Neuronal stem cell (in vitro differentiated cells): ENCODE data around the gene B3GALT5.

Experiments
- DNase-seq: peaks from one replicate; pipeline ENCODE4 v3.0.0-alpha.2; 2013; ENCODE audit warnings: low spot score
- H2AFZ ChIP-seq: one replicate; pipeline ENCODE4 v1.6.1; 2013; ENCODE audit warnings: mild to moderate bottlenecking, low read length, inconsistent platforms
- H2AK5ac ChIP-seq: 2 replicates; pipeline ENCODE4 v1.6.1; 2013; ENCODE audit warnings: low read depth, mild to moderate bottlenecking, inconsistent platforms, low read length, moderate library complexity, mixed read lengths
- H2BK120ac ChIP-seq: 2 replicates; pipeline ENCODE4 v1.6.1; 2013; ENCODE audit warnings: low read depth, mild to moderate bottlenecking, inconsistent platforms, low read length, moderate library complexity, mixed read lengths
- H2BK12ac ChIP-seq: one replicate; pipeline ENCODE4 v1.6.1; 2013; ENCODE audit warnings: low read length, inconsistent platforms
- H2BK15ac ChIP-seq: 2 replicates; pipeline ENCODE4 v1.6.1; 2013; ENCODE audit warnings: mild to moderate bottlenecking, low read length, inconsistent platforms, mixed read lengths
- H2BK5ac ChIP-seq: one replicate; pipeline ENCODE4 v1.6.1; 2013; ENCODE audit warnings: inconsistent platforms, mild to moderate bottlenecking, low read length, moderate library complexity
- H3K14ac ChIP-seq: one replicate; pipeline ENCODE4 v1.6.1; 2013; ENCODE audit warnings: low read length, inconsistent platforms
- H3K18ac ChIP-seq: 2 replicates; pipeline ENCODE4 v1.6.1; 2013; ENCODE audit warnings: low read length, inconsistent platforms
- H3K23ac ChIP-seq: 2 replicates; pipeline ENCODE4 v1.6.1; 2013; ENCODE audit warnings: low read depth, mild to moderate bottlenecking, mixed read lengths, low read length, inconsistent platforms; ENCODE audit not compliant: poor library complexity
- H3K27ac ChIP-seq: replicated peaks from 3 replicates; pipeline ENCODE4 v1.5.1; 2013; ENCODE audit warnings: low read length, inconsistent platforms
- H3K27me3 ChIP-seq, 3 experiments: 2 replicates each; pipeline ENCODE4 v1.6.1; 2013; ENCODE audit warnings: low read length in 3 of 3, mild to moderate bottlenecking in 2 of 3, inconsistent platforms in 1 of 3, low read depth in 1 of 3, mixed read lengths in 1 of 3, moderate library complexity in 1 of 3; ENCODE audit not compliant: control insufficient read depth in 3 of 3, insufficient read depth in 3 of 3
- H3K36me3 ChIP-seq, 2 donors: replicated peaks in 1 of 2; 2 replicates each; pipeline ENCODE4 v1.6.1; 2013; ENCODE audit warnings: low read length in 2 of 2; ENCODE audit not compliant: control insufficient read depth in 2 of 2, insufficient read depth in 2 of 2
- H3K4ac ChIP-seq: 2 replicates; pipeline ENCODE4 v1.6.1; 2013; ENCODE audit warnings: inconsistent platforms, mild to moderate bottlenecking, low read length, moderate library complexity
- H3K4me1 ChIP-seq, 2 donors: 1 replicate in 1 of 2; 2 replicates in 1 of 2; pipeline ENCODE4 v1.6.1; 2013; ENCODE audit warnings: low read length in 2 of 2, low read depth in 1 of 2; ENCODE audit not compliant: control insufficient read depth in 2 of 2, insufficient read depth in 1 of 2
- H3K4me2 ChIP-seq: one replicate; pipeline ENCODE4 v1.6.1; 2013; ENCODE audit warnings: mild to moderate bottlenecking, low read length, inconsistent platforms; ENCODE audit not compliant: insufficient read depth, poor library complexity, severe bottlenecking
- H3K4me3 ChIP-seq, 2 donors: 2 replicates each; pipeline ENCODE4 v1.5.1; 2013; ENCODE audit warnings: low read length in 2 of 2, mild to moderate bottlenecking in 2 of 2, inconsistent platforms in 1 of 2, moderate library complexity in 1 of 2
- H3K79me1 ChIP-seq: one replicate; pipeline ENCODE4 v1.6.1; 2013; ENCODE audit warnings: low read depth, mild to moderate bottlenecking, inconsistent platforms, low read length, moderate library complexity
- H3K9ac ChIP-seq: one replicate; pipeline ENCODE4 v1.6.1; 2013; ENCODE audit warnings: mild to moderate bottlenecking, low read depth, low read length, inconsistent platforms; ENCODE audit not compliant: poor library complexity
- H3K9me3 ChIP-seq, 2 donors: replicated peaks in 1 of 2; 2 replicates each; pipeline versions ENCODE3 to v1.6.1; 2013; ENCODE audit warnings: low read length in 2 of 2, mild to moderate bottlenecking in 2 of 2, inconsistent platforms in 1 of 2, low read depth in 1 of 2, mixed read lengths in 1 of 2, moderate library complexity in 1 of 2; ENCODE audit not compliant: control insufficient read depth in 2 of 2, insufficient read depth in 1 of 2
- H4K8ac ChIP-seq: one replicate; pipeline ENCODE4 v1.6.1; 2013; ENCODE audit warnings: low read depth, mild to moderate bottlenecking, inconsistent platforms, low read length, moderate library complexity
- H4K91ac ChIP-seq: one replicate; pipeline ENCODE4 v1.6.1; 2013; ENCODE audit warnings: low read length, low read depth, mild to moderate bottlenecking, inconsistent platforms; ENCODE audit not compliant: poor library complexity
- WGBS, 2 donors: extraction: QIAGEN DNeasy Blood & Tissue Kit; methylation state at CpG; one replicate each; pipeline ENCODE4 v1.1.7; 2013; ENCODE audit warnings: missing lambda C conversion rate in 2 of 2, mixed read lengths in 1 of 2; ENCODE audit not compliant: insufficient read length in 2 of 2, insufficient replicate concordance in 1 of 2; ENCODE audit errors: extremely low coverage in 2 of 2; 5-methylcytosine and 5-hydroxymethylcytosine counted together

B3GALT5 gene

DNA sequence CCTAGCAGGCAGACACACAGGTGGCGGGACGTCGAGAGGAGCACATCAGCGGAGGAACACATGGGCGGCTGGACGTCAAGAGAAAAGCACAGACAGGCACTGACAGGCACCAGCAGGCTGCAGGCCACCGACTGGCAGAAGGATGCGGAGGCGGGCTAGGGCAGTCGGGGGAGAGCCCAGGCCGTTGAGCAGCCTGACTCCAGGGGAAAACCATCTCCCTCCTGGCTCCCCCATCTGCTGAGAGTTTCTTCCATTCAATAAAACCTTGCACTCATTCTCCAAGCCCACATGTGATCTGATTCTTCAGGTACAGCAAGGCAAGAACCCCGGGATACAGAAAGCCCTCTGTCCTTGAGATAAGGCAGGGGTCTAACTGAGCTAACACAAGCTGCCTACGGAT is 25.5 kb downstream of the B3GALT5 start:
- H2AFZ ChIP-seq, result no peak overlapping the region
- no peak overlapping the region for H3K4ac ChIP-seq
- peak overlapping the region; percentile 12 for H2AK5ac ChIP-seq
- peak overlapping the region; percentile 88 for H3K18ac ChIP-seq
- no peak overlapping the region for H3K4me3 ChIP-seq
- H3K9ac ChIP-seq, result peak overlapping the region; percentile 60
- no peak overlapping the region for H2BK5ac ChIP-seq
- peak overlapping the region; percentile 8 for H2BK120ac ChIP-seq
- H4K8ac ChIP-seq, result peak overlapping the region; percentile 57
- peaks cover 2 to 18% of the 10 kb centered on the region in 2 donors for H3K4me1 ChIP-seq
- H2BK12ac ChIP-seq, result peak overlapping the region; percentile 35
- H2BK15ac ChIP-seq, result peak overlapping the region; percentile 11
- no peak overlapping the region for H4K91ac ChIP-seq
- H3K4me2 ChIP-seq, result no peak overlapping the region
- WGBS, 2 donors, result no CpG with 5 or more reads among the region's 13 CpGs
- no peak overlapping the region for H3K14ac ChIP-seq
- H3K27me3 ChIP-seq, result no peaks in the 10 kb centered on the region
- no peaks in the 10 kb centered on the region for H3K36me3 ChIP-seq
- peak overlapping the region; percentile 26 for H3K23ac ChIP-seq
- H3K79me1 ChIP-seq, result no peaks in the 10 kb centered on the region
- DNase-seq, result no peak
- no peaks in the 10 kb centered on the region for H3K9me3 ChIP-seq
- no peak overlapping the region for H3K27ac ChIP-seq

DNA sequence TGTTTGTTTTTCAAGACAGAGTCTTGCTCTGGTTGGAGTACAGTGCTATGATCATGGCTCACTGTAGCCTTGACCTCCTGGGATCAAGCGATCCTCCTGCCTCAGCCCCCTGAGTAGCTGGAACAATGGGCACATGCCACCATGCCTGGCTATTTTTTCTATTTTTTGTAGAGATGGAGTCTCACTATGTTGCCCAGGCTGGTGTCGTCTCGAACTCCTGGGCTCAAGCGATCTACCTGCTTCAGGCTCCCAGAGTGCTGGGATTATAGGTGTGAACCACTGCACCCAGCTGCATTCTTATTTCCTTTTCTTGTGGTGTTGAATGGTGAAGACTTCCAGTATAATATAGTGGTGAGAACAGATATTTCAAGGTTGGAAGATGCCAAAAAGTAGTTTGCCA is 28.0 kb downstream of the B3GALT5 start:
- DNase-seq, result no peak
- Histone ChIP-seq H2BK5ac (no peak overlapping the region), H3K14ac (no peak overlapping the region), H3K27me3 (no peaks in the 10 kb centered on the region), H3K79me1 (peaks cover 2% of the 10 kb centered on the region), H2AFZ (no peak overlapping the region), H4K8ac (no peak overlapping the region), H3K4me2 (no peak overlapping the region), H2AK5ac (no peak overlapping the region), H3K18ac (no peak overlapping the region), H3K23ac (no peak overlapping the region), H2BK15ac (no peak overlapping the region), H3K9me3 (no peaks in the 10 kb centered on the region), H3K4me1 (peaks cover 9 to 31% of the 10 kb centered on the region in 2 donors), H2BK120ac (no peak overlapping the region), H3K36me3 (no peaks in the 10 kb centered on the region), H3K9ac (no peak overlapping the region), H2BK12ac (no peak overlapping the region), H3K4me3 (no peak overlapping the region), H3K4ac (no peak overlapping the region), H4K91ac (no peak overlapping the region), H3K27ac (no peak overlapping the region)
- no CpG with 5 or more reads among the region's 4 CpGs for WGBS, 2 donors

- no peak overlapping the region for H2BK15ac ChIP-seq
- H2AK5ac ChIP-seq, result no peak overlapping the region
- H3K9ac ChIP-seq, result no peak overlapping the region
- H2BK12ac ChIP-seq, result no peak overlapping the region
- H2BK5ac ChIP-seq, result no peak overlapping the region
- H2BK120ac ChIP-seq, result no peak overlapping the region
- no peak overlapping the region for H3K23ac ChIP-seq
- DNase-seq, result no peak
- no peaks in the 10 kb centered on the region for H3K27me3 ChIP-seq
- H4K91ac ChIP-seq, result no peak overlapping the region
- no peaks in the 10 kb centered on the region for H3K9me3 ChIP-seq
- H3K4me2 ChIP-seq, result no peak overlapping the region
- peaks cover 2% of the 10 kb centered on the region for H3K79me1 ChIP-seq
- H3K14ac ChIP-seq, result no peak overlapping the region
- H3K4ac ChIP-seq, result no peak overlapping the region
- no peak overlapping the region for H2AFZ ChIP-seq
- no peaks in the 10 kb centered on the region for H3K36me3 ChIP-seq
- no peak overlapping the region for H3K27ac ChIP-seq
- no peak overlapping the region for H4K8ac ChIP-seq
- H3K4me3 ChIP-seq, result no peak overlapping the region
- H3K4me1 ChIP-seq, result peaks cover 9 to 31% of the 10 kb centered on the region in 2 donors
- no peak overlapping the region for H3K18ac ChIP-seq
- WGBS, 2 donors, result no CpG with 5 or more reads among the region's 6 CpGs
These were observed 29.2 kb downstream of the B3GALT5 start for GRCh38 chr21:39641827-39642450.

- Histone ChIP-seq H3K4ac (no peak overlapping the region), H2BK5ac (no peak overlapping the region), H2BK15ac (no peak overlapping the region), H3K23ac (no peak overlapping the region), H3K4me3 (no peak overlapping the region), H3K4me2 (no peak overlapping the region), H2AFZ (no peak overlapping the region), H3K14ac (no peak overlapping the region), H2BK12ac (peak overlapping the region; percentile 25), H3K9me3 (no peaks in the 10 kb centered on the region), H4K8ac (no peak overlapping the region), H3K27me3 (no peaks in the 10 kb centered on the region), H4K91ac (no peak overlapping the region), H3K36me3 (no peaks in the 10 kb centered on the region), H3K9ac (no peak overlapping the region), H3K18ac (no peak overlapping the region), H3K79me1 (peaks cover 2% of the 10 kb centered on the region), H2BK120ac (no peak overlapping the region), H3K27ac (no peak overlapping the region), H2AK5ac (no peak overlapping the region), H3K4me1 (peaks cover 9 to 14% of the 10 kb centered on the region in 2 donors)
- no CpG with 5 or more reads among the region's 6 CpGs for WGBS, 2 donors
- no peak for DNase-seq
These were observed 31.4 kb downstream of the B3GALT5 start for GRCh38 chr21:39644062-39644560.
